Activated CD4-positive, alpha-beta memory T cell treated with anti-CD3 and anti-CD28 coated beads, Interleukin-2, amount 10 ng/mL, durations not matched to agents 7 days and 5 days (primary cell): ENCODE measurements around the gene LIN28B. TPM values are rescaled to one million over a fixed set of nuclear protein-coding genes. Genes with fewer than 3 reads are reported as not detected.

Experiments used
- CTCF ChIA-PET: fragments of 350-600 bp; sonication (Branson Sonifier 250); formaldehyde crosslinking; loops from one replicate; lab custom pipeline; 2021; ENCODE audit warnings: antibody characterized with exemption, inconsistent platforms; lab: Charles Lee
- POLR2A ChIA-PET: fragments of 350-600 bp; sonication (Branson Sonifier 250); formaldehyde crosslinking; loops from one replicate; lab custom pipeline; 2021; ENCODE audit warnings: antibody characterized with exemption; lab: Charles Lee
- DNase-seq: peaks from one replicate; pipeline ENCODE4 v3.0.0-alpha.2; 2020
- H3K27ac Mint-ChIP-seq: one replicate; pipeline ENCODE4 v1.8.0; 2021; ENCODE audit warnings: mild to moderate bottlenecking, mixed read lengths
- H3K27me3 Mint-ChIP-seq: one replicate; pipeline ENCODE4 v1.8.0; 2021; ENCODE audit warnings: mixed read lengths
- H3K36me3 Mint-ChIP-seq: one replicate; pipeline ENCODE4 v1.8.0; 2021; ENCODE audit warnings: low read depth, mixed read lengths
- H3K4me1 Mint-ChIP-seq: one replicate; pipeline ENCODE4 v1.8.0; 2021; ENCODE audit warnings: mixed read lengths
- H3K4me3 Mint-ChIP-seq: one replicate; pipeline ENCODE4 v1.8.0; 2021; ENCODE audit warnings: mild to moderate bottlenecking, mixed read lengths
- H3K9me3 Mint-ChIP-seq: one replicate; pipeline ENCODE4 v1.8.0; 2021; ENCODE audit warnings: mixed read lengths
- total RNA-seq, 2 experiments: library from RNA; stranded (reverse); gene quantifications; one replicate each; pipeline ENCODE4 v1.2.3, GENCODE V29; 2021

LIN28B gene
- total RNA-seq, 2 experiments from 2014 or later: not detected

DNA sequence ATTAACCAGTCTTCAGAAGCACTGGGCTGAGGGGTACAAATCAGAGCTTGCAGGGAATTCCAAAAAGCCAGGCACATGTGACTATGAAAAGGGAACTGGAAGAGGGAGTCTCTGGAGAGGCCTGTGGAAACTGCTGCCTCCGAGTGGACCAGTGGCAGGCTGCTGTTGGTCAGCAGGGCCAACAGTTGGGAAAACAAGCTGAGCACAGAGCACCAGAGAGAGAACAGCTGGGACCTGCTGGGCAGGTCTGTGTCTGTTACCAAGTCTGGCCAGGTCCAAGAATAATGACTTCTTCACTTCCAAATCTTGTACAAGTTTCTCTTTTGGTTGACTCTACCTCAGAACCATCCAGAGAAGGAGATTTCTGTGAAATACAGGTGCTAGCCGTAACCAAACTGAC lies 81.4 kb downstream of the LIN28B start:
- CTCF ChIA-PET: no interaction called here
- H3K4me1 Mint-ChIP-seq: no peaks in the 10 kb centered on the region

DNA sequence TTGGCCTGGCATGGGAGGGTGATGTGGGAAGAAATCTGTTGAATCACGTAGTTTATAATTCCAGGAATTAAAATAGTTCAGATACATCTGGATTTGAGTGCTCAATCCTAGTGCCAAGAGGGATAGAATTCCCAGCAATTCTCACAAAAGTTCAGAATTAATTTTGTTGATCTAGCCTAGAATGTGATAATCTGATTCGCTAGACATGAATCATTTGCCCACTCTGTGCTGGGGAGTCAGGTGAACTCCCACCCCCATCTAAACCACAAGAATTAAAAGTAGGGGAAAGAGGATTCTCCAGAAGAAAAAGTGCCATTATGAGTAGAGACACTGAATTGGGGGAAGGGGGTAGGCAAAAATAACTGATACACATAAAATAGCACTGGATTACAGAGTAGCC lies 85.0 kb downstream of the LIN28B start:
- no peaks in the 10 kb centered on the region for H3K9me3 Mint-ChIP-seq
- H3K27me3 Mint-ChIP-seq: peaks cover 9% of the 10 kb centered on the region
- no peaks in the 10 kb centered on the region for H3K36me3 Mint-ChIP-seq
- H3K4me3 Mint-ChIP-seq: no peak overlapping the region
- H3K27ac Mint-ChIP-seq: no peak overlapping the region
- no peak for DNase-seq
- POLR2A ChIA-PET: no interaction called here
- H3K4me1 Mint-ChIP-seq: no peaks in the 10 kb centered on the region
- CTCF ChIA-PET: interaction anchor here (0.7 kb wide), 1 partner anchor 182 kb away, joined by 3 read pairs; the partner anchor contains the start of gene HACE1

More for the DNA sequence above, 81.4 kb downstream of the LIN28B start:
- no peak overlapping the region for H3K4me3 Mint-ChIP-seq
- peaks cover 25% of the 10 kb centered on the region for H3K27me3 Mint-ChIP-seq
- DNase-seq: no peak
- H3K36me3 Mint-ChIP-seq: no peaks in the 10 kb centered on the region
- no peak overlapping the region for H3K27ac Mint-ChIP-seq
- no peaks in the 10 kb centered on the region for H3K9me3 Mint-ChIP-seq
- POLR2A ChIA-PET: no interaction called here

DNA sequence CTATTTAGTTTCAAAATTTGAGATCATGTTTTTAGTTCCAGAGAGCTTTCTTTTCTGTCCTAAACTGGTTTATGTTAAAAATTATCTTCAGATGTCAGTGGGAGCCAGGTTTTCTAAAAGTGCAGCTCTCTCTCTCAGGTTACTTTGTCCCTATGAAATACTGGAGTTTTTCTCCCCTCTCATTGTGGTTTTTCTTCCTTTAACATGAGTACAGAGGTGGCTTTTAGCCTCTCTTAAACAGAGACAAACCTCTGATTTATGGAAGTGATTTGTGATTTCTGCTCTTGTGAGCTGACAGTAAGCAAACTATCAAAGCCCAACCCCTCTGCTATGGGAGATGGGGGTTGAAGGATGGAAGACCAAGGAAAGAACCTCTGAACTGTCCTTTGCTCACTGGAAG lies 85.7 kb downstream of the LIN28B start:
- no peak for DNase-seq
- no peak overlapping the region for H3K4me3 Mint-ChIP-seq
- no peaks in the 10 kb centered on the region for H3K9me3 Mint-ChIP-seq
- CTCF ChIA-PET: interaction anchor here (0.7 kb wide), 1 partner anchor 183 kb away, joined by 3 read pairs; the partner anchor contains the start of gene HACE1
- no peak overlapping the region for H3K27ac Mint-ChIP-seq
- H3K27me3 Mint-ChIP-seq: peaks cover 9% of the 10 kb centered on the region
- no peaks in the 10 kb centered on the region for H3K36me3 Mint-ChIP-seq
- no peaks in the 10 kb centered on the region for H3K4me1 Mint-ChIP-seq
- POLR2A ChIA-PET: no interaction called here

DNA sequence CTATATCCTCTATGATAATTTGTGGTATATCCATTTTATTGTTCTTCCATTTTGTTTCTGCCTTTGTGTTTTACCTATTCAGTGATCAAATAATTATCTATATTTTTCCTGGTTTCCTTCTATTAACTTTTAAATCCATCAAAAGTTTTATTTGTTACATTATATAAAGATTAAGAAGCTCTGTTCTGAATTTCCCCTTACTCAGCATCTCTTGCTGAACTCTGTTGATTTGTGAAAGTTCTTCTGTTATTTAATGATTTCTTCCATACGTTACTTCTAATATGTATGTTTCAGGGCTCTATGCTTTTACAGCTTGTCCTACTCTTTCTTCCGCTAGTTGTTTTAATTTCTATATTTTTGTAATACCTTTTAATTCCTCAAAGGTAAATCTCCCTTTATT lies 87.1 kb downstream of the LIN28B start:
- Mint-ChIP-seq H3K9me3 (no peaks in the 10 kb centered on the region), H3K36me3 (no peaks in the 10 kb centered on the region), H3K27ac (no peak overlapping the region), H3K27me3 (peaks cover 7% of the 10 kb centered on the region), H3K4me1 (no peaks in the 10 kb centered on the region), H3K4me3 (no peak overlapping the region)
- no peak for DNase-seq
- ChIA-PET POLR2A (no interaction called here), CTCF (no interaction called here)

DNA sequence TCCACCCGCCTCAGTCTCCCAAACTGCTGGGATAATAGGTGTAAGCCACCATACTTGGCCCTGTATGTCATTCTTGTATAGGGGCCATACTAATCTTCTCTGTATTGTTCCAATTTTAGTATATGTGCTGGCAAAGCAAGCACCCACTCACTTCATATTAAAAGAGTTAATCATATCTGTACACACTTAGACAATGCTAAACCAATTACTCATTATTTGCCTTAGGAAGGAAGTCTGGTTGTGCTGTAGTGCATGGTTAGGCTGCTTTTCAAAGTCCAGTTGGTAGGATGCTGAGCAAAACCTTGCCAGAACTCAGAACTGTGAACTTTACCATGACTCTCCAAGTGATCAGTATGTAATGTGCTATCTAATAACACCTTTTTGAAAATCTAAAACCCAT lies 88.6 kb downstream of the LIN28B start:
- POLR2A ChIA-PET: no interaction called here
- Mint-ChIP-seq H3K27me3 (peaks cover 5% of the 10 kb centered on the region), H3K4me1 (no peaks in the 10 kb centered on the region), H3K36me3 (no peaks in the 10 kb centered on the region), H3K4me3 (no peak overlapping the region), H3K27ac (no peak overlapping the region), H3K9me3 (no peaks in the 10 kb centered on the region)
- CTCF ChIA-PET: no interaction called here
- no peak for DNase-seq

DNA sequence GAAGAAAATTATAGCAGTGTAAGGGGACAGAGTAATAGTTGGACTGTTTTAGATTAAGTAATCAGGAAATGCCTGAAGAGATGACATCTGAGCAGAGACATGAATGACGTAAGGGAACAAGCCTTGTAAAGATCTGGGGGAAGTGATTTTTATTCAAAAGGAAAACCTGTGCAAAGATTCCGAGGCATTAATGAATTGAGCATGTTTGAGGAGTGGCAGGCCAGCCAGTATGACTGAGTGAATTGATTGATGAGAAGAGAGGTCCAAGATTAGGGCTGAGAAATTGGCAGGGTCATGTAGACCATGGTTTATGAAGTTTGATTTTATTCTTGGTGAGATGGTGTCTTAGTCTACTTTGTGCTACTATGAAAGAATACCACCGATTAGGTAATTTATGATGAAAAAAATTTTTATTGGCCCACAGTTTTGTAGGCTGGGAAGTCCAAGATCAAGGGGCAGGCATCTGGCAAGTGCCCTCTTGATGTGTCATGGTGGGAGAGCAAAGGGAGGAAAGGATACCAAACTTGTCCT lies 95.1 kb downstream of the LIN28B start:
- POLR2A ChIA-PET: no interaction called here
- Mint-ChIP-seq H3K27me3 (peaks cover 20% of the 10 kb centered on the region), H3K27ac (no peak overlapping the region), H3K36me3 (no peaks in the 10 kb centered on the region), H3K4me3 (no peak overlapping the region), H3K9me3 (no peaks in the 10 kb centered on the region), H3K4me1 (no peaks in the 10 kb centered on the region)
- CTCF ChIA-PET: no interaction called here
- no peak for DNase-seq

DNA sequence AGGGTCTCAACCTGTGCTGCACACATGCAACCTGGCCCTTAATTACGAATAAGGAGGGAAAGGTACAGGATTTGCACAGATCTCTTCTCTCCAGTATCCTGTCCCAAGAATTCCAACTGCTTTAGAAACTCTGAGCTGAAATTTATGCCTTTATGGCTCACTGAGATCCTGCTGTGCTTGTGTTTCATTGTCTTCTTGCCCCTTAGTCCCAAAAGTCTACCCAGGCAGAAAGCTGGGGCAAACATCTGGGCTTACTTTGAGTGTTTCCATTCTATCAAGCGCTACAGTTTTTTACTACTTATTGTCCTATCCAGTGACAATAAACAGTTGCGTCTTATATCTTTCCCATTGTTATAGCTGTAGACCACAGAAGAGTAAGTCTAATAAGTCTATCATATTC lies 99.7 kb downstream of the LIN28B start:
- no peak for DNase-seq
- H3K9me3 Mint-ChIP-seq: no peaks in the 10 kb centered on the region
- H3K4me1 Mint-ChIP-seq: no peaks in the 10 kb centered on the region
- ChIA-PET CTCF (no interaction called here), POLR2A (no interaction called here)
- H3K36me3 Mint-ChIP-seq: no peaks in the 10 kb centered on the region
- peaks cover 34% of the 10 kb centered on the region for H3K27me3 Mint-ChIP-seq
- no peak overlapping the region for H3K27ac Mint-ChIP-seq
- H3K4me3 Mint-ChIP-seq: no peak overlapping the region

DNA sequence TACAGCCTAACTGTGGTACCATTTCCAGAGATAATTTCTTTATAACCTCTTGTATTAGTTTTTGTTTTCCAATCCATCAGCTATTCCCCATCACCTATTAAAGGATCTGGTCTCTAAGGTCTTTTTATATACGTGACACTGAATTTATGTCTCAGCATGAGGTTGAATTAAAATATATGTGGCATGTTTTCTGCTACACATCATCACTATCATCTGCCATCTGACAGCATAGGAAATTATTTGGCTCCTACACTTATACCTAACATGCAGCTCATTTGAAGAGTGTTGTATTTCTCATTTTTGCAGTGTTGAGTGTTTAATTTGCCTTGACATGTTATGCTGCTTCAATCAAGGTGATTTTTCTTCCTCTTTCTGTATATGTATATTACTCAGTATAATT lies 100.3 kb downstream of the LIN28B start:
- Mint-ChIP-seq H3K4me1 (no peaks in the 10 kb centered on the region), H3K27ac (no peak overlapping the region), H3K27me3 (peaks cover 35% of the 10 kb centered on the region), H3K36me3 (no peaks in the 10 kb centered on the region), H3K4me3 (no peak overlapping the region), H3K9me3 (no peaks in the 10 kb centered on the region)
- ChIA-PET POLR2A (no interaction called here), CTCF (no interaction called here)
- no peak for DNase-seq

DNA sequence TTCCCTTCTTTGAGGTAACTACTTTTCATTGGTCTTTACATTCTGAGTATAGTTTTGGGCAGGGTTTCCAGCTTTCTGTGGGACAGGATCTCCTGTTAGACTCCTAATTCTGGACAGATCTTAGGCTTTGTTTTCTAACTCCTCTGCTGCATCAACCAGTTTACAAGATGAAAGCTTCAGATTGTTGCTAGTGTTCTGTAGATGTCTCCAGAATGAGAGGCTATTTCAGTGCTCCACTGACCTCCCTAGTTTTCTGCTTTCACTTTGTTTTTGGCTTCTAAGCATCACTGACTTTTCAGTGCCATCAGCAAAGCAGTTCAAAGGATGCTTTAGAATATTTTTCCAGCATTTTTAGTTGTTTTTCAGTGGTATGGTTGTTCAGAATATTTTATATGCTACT lies 101.4 kb downstream of the LIN28B start:
- ChIA-PET POLR2A (no interaction called here), CTCF (no interaction called here)
- Mint-ChIP-seq H3K4me3 (no peak overlapping the region), H3K9me3 (no peaks in the 10 kb centered on the region), H3K4me1 (no peaks in the 10 kb centered on the region), H3K36me3 (no peaks in the 10 kb centered on the region), H3K27ac (no peak overlapping the region), H3K27me3 (peaks cover 36% of the 10 kb centered on the region)
- no peak for DNase-seq

DNA sequence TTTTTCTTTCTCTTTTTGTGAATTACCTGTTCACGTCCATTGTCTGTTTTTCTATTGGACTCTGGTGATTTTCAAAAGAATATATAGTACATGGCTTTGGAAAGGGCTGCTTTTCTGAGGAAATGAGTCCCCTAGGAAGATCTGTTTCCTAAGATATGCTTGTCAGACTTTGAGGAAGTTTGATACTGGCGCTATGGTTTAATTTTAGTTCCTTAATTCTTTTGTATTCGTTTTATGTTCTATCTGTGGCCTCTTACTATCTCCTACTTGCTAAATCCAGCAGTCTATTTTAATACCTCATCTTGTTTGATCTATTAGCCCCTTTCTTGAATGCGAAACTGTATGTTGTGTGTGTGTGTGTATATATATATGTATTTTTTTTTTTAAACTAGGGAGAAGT lies 101.9 kb downstream of the LIN28B start:
- POLR2A ChIA-PET: no interaction called here
- Mint-ChIP-seq H3K27ac (no peak overlapping the region), H3K36me3 (no peaks in the 10 kb centered on the region), H3K4me1 (no peaks in the 10 kb centered on the region), H3K27me3 (peaks cover 34% of the 10 kb centered on the region), H3K4me3 (no peak overlapping the region), H3K9me3 (no peaks in the 10 kb centered on the region)
- DNase-seq: no peak
- CTCF ChIA-PET: no interaction called here

DNA sequence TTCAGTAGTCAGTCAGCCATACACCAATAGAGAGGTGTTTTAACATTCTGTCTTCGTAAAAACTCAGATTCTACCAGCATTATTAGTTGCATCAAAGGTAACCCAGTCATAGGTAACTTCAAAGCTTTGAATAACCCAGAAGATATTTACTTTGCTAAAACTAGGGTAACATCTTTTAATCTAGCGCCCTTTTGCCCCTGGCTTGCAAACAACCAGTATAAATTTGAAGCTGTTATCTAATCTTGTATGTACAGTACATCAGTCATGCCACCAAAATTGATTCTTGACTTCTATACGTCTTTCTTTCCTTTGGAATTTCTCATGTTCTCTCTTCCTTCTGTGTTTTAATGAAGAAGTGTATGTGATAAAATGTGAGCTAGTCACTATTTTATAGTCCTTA lies 109.3 kb downstream of the LIN28B start:
- H3K4me1 Mint-ChIP-seq: no peaks in the 10 kb centered on the region
- CTCF ChIA-PET: no interaction called here
- H3K9me3 Mint-ChIP-seq: no peaks in the 10 kb centered on the region
- no peak for DNase-seq
- H3K4me3 Mint-ChIP-seq: no peak overlapping the region
- H3K36me3 Mint-ChIP-seq: no peaks in the 10 kb centered on the region
- no peak overlapping the region for H3K27ac Mint-ChIP-seq
- peaks cover 35% of the 10 kb centered on the region for H3K27me3 Mint-ChIP-seq
- POLR2A ChIA-PET: no interaction called here

DNA sequence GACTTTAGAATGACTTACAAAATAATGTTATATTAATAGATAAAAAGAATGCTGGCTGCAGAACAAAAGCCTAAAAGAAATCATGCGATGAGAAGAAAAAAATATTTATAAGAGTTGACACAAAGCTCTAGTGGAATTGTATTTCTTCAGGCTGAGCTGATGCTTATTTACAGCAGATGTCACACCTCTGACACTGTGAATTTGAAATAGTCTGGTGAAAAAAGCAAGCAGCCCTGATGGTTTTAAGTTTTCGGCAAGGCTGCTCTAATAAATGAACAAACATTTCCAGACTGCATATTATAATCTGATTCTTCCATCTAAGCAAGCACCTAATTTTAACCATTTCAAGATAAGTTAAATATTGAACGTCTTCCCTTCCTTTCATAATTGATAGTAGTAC lies 109.9 kb downstream of the LIN28B start:
- no peaks in the 10 kb centered on the region for H3K4me1 Mint-ChIP-seq
- ChIA-PET CTCF (no interaction called here), POLR2A (no interaction called here)
- H3K27ac Mint-ChIP-seq: no peak overlapping the region
- peaks cover 35% of the 10 kb centered on the region for H3K27me3 Mint-ChIP-seq
- no peaks in the 10 kb centered on the region for H3K36me3 Mint-ChIP-seq
- no peak for DNase-seq
- H3K9me3 Mint-ChIP-seq: no peaks in the 10 kb centered on the region
- H3K4me3 Mint-ChIP-seq: no peak overlapping the region

DNA sequence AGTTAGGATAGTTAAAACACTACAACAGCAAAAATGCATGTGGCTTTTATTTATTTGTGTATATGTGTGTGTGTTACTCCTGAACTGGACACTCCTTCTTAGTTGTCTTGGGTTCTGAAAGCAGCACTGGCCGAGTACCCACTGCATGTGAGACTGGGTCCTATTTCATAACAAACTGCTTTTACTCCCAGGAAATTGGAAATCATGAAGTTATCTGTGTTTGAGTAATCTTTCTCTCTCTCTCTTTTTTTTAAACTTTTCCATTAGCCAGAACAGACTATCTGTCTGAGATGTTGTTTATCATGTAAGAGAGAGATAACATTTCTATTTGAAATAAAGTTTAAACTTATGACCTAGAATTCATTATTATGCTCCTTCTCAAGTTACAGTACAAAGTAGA lies 110.4 kb downstream of the LIN28B start:
- Mint-ChIP-seq H3K27me3 (peaks cover 33% of the 10 kb centered on the region), H3K4me3 (no peak overlapping the region), H3K9me3 (no peaks in the 10 kb centered on the region), H3K27ac (no peak overlapping the region), H3K4me1 (no peaks in the 10 kb centered on the region), H3K36me3 (no peaks in the 10 kb centered on the region)
- ChIA-PET CTCF (no interaction called here), POLR2A (no interaction called here)
- DNase-seq: no peak

DNA sequence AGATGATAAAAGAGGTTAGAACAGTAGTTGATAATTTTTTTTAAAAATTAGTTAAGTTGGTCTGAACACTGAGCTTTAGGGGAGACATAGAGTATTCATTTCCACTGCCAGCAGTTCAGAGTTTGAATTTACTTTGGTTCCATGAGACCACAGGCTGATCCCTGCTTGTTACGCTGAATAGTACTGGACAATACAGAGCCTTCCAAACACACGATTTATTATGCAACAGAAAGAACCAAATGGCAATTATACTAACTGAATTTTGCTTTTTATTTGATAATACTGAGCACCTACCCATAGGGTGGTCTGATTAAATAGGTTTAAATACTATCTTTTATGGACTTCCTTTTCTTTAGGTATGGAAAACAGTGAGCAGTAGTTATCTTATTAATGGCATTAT lies 111.5 kb downstream of the LIN28B start:
- ChIA-PET CTCF (interaction anchor here (0.6 to 1.0 kb wide), 2 partner anchors 9 to 279 kb away, joined by 3 to 4 read pairs; no protein-coding TSS in a partner anchor), POLR2A (no interaction called here)
- Mint-ChIP-seq H3K9me3 (no peaks in the 10 kb centered on the region), H3K27me3 (peaks cover 34% of the 10 kb centered on the region), H3K4me3 (no peak overlapping the region), H3K27ac (no peak overlapping the region), H3K36me3 (no peaks in the 10 kb centered on the region), H3K4me1 (no peaks in the 10 kb centered on the region)
- DNase-seq: no peak
